Measurements from ENCODE around the gene HDAC9. TPM values are rescaled to one million over a fixed set of nuclear protein-coding genes. Genes with fewer than 3 reads are reported as not detected.

Gene HDAC9
- total RNA-seq (1 to 10 TPM; 4.9 to 6.5 TPM), total RNA-seq (4.8 to 10.8 reads per million in 2 donors)

DNA sequence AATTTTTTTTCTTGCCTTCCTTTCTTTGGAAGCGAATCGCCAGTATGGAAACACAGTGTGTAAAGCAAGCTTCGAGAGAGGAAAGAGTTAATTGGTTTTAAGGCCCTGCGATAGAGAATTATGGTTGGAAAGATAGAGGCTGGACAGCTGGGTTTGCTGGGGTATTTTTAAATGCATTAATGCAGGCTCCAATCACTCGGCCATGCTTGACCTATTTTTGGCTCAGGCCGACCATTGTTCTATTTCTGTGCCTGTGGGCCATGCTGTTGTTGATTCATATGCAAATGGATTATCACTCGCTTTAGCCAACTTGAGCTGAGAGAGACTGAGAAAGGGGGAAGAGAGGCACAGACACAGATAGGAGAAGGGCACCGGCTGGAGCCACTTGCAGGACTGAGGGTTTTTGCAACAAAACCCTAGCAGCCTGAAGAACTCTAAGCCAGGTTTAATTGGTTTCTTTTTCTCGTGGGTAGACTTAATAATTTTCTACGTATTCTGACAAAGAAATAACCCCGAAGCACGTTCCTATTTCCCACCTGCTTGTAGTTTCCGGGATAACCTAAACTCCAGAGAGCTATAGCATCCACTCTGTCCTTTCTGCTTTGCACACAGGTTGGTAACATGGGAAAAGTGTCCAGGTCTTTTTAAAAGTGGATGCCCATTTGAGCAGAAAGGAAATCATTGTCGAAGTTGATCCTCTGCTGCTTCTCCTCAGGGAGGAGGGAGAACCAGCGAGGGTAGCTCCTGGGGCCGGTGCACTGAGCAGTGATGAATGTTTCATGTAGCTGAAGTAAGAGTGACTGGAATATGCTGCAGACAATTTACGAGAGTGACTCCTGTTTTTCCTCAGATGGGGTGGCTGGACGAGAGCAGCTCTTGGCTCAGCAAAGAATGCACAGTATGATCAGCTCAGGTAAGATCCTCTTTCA lies at the start of gene HDAC9:
HDAC9 (plus strand) TSS at position 338 of the 929 bp plus-strand sequence; CDS start at position 892, 554 bp downstream.
- Mint-ChIP-seq H3K4me3 (peak within 1 kb of the TSS; percentile 76), H3K27ac (no peak within 1 kb of the TSS), H3K36me3 (ENCODE audit: low read depth) (no peaks in the 10 kb centered on the region), H3K4me1 (peaks cover 9% of the 10 kb centered on the region), H3K27me3 (no peaks in the 10 kb centered on the region)
- no peak for DNase-seq
- peak; percentile 67 for ATAC-seq
- H3K9me3 ChIP-seq (ENCODE audit: control insufficient read depth, low read length, poor library complexity, severe bottlenecking), result no peaks in the 10 kb centered on the region

DNA sequence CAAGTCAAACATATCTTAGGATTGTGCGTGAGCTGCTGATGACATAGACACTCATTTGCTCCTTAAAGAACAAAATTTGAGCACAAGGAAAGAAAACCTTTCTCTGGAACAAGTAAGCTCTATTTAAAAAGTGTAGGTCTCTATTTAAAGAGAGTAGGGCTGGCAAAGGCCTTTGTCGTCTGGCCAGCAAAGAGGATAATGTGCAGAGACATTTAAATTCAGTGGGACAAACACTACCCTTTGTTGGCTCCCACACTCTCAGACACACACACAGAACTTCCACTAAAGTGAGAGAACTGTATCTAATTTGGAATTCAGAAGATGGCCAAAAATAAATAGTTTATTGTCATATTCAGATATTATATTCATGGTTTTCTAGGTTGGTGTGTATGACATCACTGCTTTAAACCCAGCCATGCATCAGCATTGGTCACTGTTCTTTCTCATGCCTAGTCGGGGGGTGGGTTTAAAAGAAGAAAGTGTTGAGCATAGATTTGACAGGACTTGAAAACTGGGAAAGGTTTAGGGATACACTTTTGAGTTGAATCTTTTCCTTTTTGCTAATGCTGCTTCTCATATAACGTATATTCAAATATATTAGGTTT lies 49.5 kb upstream of the HDAC9 start:
- H3K27me3 Mint-ChIP-seq, result no peaks in the 10 kb centered on the region
- H3K36me3 Mint-ChIP-seq (ENCODE audit: low read depth), result no peaks in the 10 kb centered on the region
- H3K27ac Mint-ChIP-seq, result no peak overlapping the region
- H3K9me3 ChIP-seq (ENCODE audit: control insufficient read depth, low read length, poor library complexity, severe bottlenecking), result no peaks in the 10 kb centered on the region
- H3K4me3 Mint-ChIP-seq, result no peak overlapping the region
- ATAC-seq, result no peak
- no peaks in the 10 kb centered on the region for H3K4me1 Mint-ChIP-seq
- DNase-seq, result no peak

DNA sequence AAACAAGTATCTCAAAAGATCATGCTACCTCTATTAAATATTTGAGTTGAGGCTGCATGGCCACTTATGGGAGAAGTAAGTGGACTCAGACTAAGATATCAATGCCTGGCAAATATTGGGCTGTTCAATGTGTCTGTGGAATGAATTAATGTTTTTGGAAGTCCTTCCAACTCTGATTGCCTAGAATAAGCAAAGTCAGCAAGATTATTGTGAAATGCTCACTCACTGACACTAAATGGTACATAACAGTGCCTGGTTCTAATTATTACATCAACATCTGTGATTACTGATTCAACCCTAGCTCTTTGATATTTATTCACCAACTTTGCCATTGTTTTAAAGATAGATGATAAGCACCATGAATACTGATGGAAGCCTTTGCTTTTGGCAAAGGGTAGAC lies 45.5 kb upstream of the HDAC9 start:
- no peaks in the 10 kb centered on the region for H3K36me3 Mint-ChIP-seq (ENCODE audit: low read depth)
- H3K27me3 Mint-ChIP-seq, result no peaks in the 10 kb centered on the region
- no peaks in the 10 kb centered on the region for H3K4me1 Mint-ChIP-seq
- no peak overlapping the region for H3K27ac Mint-ChIP-seq
- DNase-seq, result no peak
- H3K9me3 ChIP-seq (ENCODE audit: control insufficient read depth, low read length, poor library complexity, severe bottlenecking), result no peaks in the 10 kb centered on the region
- ATAC-seq, result no peak
- H3K4me3 Mint-ChIP-seq, result no peak overlapping the region

DNA sequence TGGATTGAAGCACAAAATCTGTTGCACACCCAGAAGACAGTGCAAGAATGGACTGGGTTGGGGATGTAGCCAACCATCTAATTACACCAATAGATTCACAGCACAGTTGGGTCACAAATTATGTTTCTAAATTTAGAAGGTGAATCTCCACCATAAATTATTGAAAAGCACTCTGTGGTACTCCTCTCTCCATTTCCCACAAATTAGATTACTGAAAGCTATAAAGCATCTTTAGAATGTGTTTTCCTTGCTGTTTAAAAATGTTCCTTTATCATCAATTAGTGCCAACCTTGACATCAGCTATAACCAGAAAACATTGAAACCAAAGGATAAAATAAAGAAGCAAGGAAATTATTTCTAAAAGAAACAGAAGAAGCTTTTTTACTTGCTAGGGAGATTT lies 39.9 kb upstream of the HDAC9 start:
- ATAC-seq, result no peak
- H3K4me3 Mint-ChIP-seq, result no peak overlapping the region
- no peaks in the 10 kb centered on the region for H3K27me3 Mint-ChIP-seq
- H3K27ac Mint-ChIP-seq, result no peak overlapping the region
- no peaks in the 10 kb centered on the region for H3K36me3 Mint-ChIP-seq (ENCODE audit: low read depth)
- H3K4me1 Mint-ChIP-seq, result no peaks in the 10 kb centered on the region
- no peak for DNase-seq
- H3K9me3 ChIP-seq (ENCODE audit: control insufficient read depth, low read length, poor library complexity, severe bottlenecking), result no peaks in the 10 kb centered on the region

DNA sequence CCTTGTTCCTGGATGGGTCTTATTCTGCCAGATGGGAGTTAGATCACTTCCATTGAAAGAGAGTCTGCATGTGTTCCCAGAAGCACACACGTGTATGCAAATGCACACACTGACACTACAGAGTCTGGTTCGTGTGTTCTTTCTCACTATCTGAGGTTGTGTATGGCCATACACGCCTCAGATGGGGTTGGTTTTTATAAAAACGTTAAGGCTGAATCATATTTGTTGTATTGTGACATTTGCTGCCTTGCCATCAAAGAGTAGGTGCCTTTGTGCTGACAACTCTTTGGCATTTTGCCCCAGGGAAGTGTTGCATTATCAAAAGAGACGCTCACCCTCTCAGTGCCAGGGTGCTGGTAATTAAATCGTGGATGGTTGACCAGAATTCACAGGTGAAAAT lies 37.7 kb upstream of the HDAC9 start:
- no peaks in the 10 kb centered on the region for H3K27me3 Mint-ChIP-seq
- H3K4me3 Mint-ChIP-seq, result no peak overlapping the region
- H3K27ac Mint-ChIP-seq, result no peak overlapping the region
- ATAC-seq, result no peak
- no peaks in the 10 kb centered on the region for H3K9me3 ChIP-seq (ENCODE audit: control insufficient read depth, low read length, poor library complexity, severe bottlenecking)
- no peak for DNase-seq
- H3K36me3 Mint-ChIP-seq (ENCODE audit: low read depth), result no peaks in the 10 kb centered on the region
- no peaks in the 10 kb centered on the region for H3K4me1 Mint-ChIP-seq

DNA sequence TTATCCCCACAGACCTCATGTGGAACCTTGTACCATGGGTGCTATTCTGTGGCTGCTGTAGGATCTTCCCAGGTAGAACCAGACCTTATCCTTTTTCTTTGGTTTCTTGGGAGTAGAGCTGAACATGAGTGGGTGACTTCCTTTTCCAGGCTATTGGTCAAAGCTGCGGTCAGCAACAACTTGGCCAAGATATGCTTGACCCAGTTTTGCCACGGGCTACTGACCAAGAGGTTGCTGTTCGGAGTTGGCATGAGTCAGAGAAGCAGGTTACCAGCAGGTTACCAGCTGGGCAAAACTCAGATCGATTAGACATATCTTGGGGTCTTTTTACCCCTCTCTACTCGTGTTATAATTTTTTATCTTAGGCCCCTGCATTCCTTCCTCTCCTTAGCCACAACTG lies 36.7 kb upstream of the HDAC9 start:
- Mint-ChIP-seq H3K27me3 (no peaks in the 10 kb centered on the region), H3K27ac (no peak overlapping the region), H3K4me3 (no peak overlapping the region), H3K4me1 (no peaks in the 10 kb centered on the region), H3K36me3 (ENCODE audit: low read depth) (no peaks in the 10 kb centered on the region)
- no peaks in the 10 kb centered on the region for H3K9me3 ChIP-seq (ENCODE audit: control insufficient read depth, low read length, poor library complexity, severe bottlenecking)
- ATAC-seq, result no peak
- DNase-seq, result no peak

DNA sequence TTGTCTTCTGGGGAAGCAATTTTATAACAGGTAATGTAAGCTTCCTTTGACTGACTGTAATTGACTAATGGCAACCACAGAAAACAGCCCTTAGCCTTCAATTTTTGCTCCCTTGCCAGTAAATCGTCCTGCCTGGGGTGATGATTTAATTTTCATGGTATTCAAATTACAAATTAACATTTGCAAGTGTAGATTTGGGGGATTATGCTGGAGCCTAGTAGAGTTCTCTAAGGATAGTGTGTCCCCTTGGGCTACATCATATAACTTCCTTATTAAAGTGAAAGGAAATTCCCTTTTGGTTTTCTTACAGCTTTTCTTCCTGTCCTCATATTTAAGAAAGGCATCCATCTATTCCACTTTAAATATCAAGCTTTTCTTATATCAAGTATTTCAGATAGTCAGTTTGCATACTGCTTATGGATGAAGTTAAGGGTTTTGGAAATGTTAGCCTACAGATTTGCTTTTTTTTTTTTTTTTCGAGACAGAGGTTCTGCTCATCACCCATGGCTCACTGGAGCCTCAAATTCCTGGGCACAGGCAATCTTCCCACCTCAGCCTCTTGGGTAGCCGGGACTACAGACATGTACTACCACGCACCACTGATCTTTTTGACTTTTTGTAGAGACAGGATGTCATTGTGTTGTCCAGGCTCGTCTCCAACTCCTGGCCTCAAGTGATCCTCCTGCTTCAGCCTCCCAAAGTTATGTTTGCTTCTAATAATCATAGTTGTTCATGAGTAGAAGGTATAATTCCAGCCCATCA lies 35.9 kb upstream of the HDAC9 start:
- ATAC-seq, result no peak
- Mint-ChIP-seq H3K36me3 (ENCODE audit: low read depth) (no peaks in the 10 kb centered on the region), H3K27me3 (no peaks in the 10 kb centered on the region), H3K4me3 (no peak overlapping the region), H3K4me1 (no peaks in the 10 kb centered on the region), H3K27ac (no peak overlapping the region)
- DNase-seq, result no peak
- H3K9me3 ChIP-seq (ENCODE audit: control insufficient read depth, low read length, poor library complexity, severe bottlenecking), result no peaks in the 10 kb centered on the region

DNA sequence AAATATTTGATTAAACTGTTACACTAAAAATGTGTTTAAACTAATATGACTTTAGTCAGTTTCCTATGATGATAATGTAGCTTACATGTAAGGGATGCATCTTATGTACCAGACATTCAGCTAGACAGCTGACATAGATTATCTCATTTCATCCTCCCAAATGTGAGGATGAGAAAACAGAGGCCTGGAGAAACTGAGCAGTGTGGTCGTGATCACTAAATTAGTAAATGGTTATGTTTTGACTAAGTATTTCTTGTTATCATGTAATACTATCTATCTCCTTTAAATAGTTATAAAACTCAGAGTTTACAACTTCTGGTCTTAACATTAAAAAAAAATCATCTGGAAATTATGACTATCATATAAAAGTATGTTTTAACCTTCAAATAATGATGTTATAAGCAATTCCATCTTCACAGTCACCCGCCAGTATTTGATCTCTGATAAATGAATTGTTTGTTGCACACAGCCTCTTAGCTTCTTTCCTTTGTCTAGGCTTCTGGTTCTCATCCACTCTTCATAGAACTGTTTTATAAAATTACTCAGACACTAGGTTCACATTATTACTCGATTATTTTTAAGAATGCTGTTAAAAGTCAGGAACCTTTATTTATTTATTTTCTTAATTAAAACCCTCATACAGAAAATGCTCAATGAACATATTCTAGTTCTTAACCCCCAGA lies 33.6 kb upstream of the HDAC9 start:
- no peak for DNase-seq
- H3K4me3 Mint-ChIP-seq, result no peak overlapping the region
- ATAC-seq, result no peak
- H3K9me3 ChIP-seq (ENCODE audit: control insufficient read depth, low read length, poor library complexity, severe bottlenecking), result no peaks in the 10 kb centered on the region
- no peak overlapping the region for H3K27ac Mint-ChIP-seq
- H3K36me3 Mint-ChIP-seq (ENCODE audit: low read depth), result no peaks in the 10 kb centered on the region
- no peaks in the 10 kb centered on the region for H3K27me3 Mint-ChIP-seq
- no peaks in the 10 kb centered on the region for H3K4me1 Mint-ChIP-seq

DNA sequence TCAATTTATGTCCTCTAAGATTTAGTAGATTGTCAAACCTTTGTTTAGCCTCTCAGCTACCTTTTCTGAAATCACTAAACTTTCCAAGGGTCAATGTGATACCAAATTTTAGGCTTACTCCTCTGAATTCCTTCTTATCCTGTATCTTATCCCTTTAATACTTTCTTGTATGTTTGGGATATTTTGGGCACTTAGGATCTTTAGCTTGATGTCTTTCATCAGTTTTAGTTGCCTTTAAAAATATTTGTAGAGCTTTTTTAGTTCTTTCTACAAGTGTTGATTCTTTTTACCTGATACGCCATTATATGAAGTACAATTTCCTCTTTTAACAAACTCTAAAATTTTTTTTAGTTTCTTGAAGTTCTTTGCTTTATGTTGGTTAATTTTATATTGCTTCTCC lies 30.7 kb upstream of the HDAC9 start:
- Mint-ChIP-seq H3K4me1 (no peaks in the 10 kb centered on the region), H3K27ac (no peak overlapping the region), H3K36me3 (ENCODE audit: low read depth) (no peaks in the 10 kb centered on the region), H3K4me3 (no peak overlapping the region), H3K27me3 (no peaks in the 10 kb centered on the region)
- H3K9me3 ChIP-seq (ENCODE audit: control insufficient read depth, low read length, poor library complexity, severe bottlenecking), result no peaks in the 10 kb centered on the region
- ATAC-seq, result no peak
- no peak for DNase-seq

DNA sequence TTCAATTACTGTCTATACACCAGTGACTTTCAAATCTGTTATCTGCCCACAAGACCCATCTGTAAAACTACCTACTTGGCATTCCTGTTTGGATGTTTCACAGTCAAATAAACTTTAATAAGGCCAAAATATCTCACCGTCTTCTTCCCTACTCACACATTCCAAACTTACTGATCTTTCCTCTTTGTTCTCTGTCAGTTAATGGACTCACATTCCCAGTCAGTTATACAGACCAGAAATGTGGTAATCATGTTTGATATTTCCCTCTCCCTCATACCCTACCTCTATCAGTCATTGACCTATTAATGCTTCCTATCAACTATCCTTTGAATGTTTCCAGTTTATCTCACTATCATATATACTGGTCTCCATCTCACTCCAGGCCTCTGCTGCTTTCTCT lies 28.5 kb upstream of the HDAC9 start:
- DNase-seq (no peak), ATAC-seq (no peak)
- H3K27me3 Mint-ChIP-seq, result no peaks in the 10 kb centered on the region
- H3K9me3 ChIP-seq (ENCODE audit: control insufficient read depth, low read length, poor library complexity, severe bottlenecking), result no peaks in the 10 kb centered on the region
- H3K4me1 Mint-ChIP-seq, result no peaks in the 10 kb centered on the region
- H3K27ac Mint-ChIP-seq, result no peak overlapping the region
- H3K36me3 Mint-ChIP-seq (ENCODE audit: low read depth), result no peaks in the 10 kb centered on the region
- H3K4me3 Mint-ChIP-seq, result no peak overlapping the region

DNA sequence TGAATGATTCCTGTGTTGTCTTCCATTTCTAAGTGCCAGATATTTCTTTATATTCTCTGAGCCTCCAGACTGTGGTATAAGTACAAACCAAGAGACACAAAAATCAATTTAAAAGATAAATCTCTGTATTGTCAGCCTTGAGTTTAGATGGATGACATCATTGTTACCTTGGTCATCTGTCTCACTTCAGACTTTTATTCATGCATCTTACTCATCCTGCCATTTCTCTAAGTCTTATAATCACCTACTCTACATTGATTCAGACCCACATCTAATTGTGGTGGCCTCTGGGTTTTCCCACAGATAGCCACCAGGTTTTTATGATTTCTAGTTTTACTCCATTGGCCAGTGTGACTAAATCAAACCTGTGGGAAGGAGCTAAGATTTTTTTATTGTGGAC lies 26.8 kb upstream of the HDAC9 start:
- no peaks in the 10 kb centered on the region for H3K27me3 Mint-ChIP-seq
- no peak for ATAC-seq
- no peak overlapping the region for H3K4me3 Mint-ChIP-seq
- no peaks in the 10 kb centered on the region for H3K4me1 Mint-ChIP-seq
- no peaks in the 10 kb centered on the region for H3K9me3 ChIP-seq (ENCODE audit: control insufficient read depth, low read length, poor library complexity, severe bottlenecking)
- DNase-seq, result no peak
- H3K27ac Mint-ChIP-seq, result no peak overlapping the region
- no peaks in the 10 kb centered on the region for H3K36me3 Mint-ChIP-seq (ENCODE audit: low read depth)

DNA sequence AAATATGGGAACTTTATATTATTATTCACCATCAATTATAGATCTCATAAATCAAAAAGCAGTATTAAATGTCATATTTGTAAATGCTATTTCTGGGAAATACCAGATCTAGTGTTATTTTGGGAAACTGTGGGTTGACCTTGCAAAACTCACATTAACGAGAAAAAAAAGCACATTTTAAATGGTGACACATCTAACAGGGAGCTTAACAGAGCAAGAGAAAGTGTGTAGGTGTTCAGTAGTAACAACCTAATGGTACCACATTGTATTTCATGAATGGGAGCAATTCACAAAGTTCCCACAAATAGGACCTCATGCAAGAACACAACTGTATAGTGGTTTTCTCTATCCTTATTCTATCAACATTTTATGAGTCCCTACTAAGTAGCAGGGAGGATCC lies 26.2 kb upstream of the HDAC9 start:
- no peaks in the 10 kb centered on the region for H3K36me3 Mint-ChIP-seq (ENCODE audit: low read depth)
- no peak for DNase-seq
- H3K9me3 ChIP-seq (ENCODE audit: control insufficient read depth, low read length, poor library complexity, severe bottlenecking), result no peaks in the 10 kb centered on the region
- H3K4me3 Mint-ChIP-seq, result no peak overlapping the region
- H3K4me1 Mint-ChIP-seq, result no peaks in the 10 kb centered on the region
- no peak overlapping the region for H3K27ac Mint-ChIP-seq
- H3K27me3 Mint-ChIP-seq, result no peaks in the 10 kb centered on the region
- ATAC-seq, result no peak
